ENCODE results near the gene LHX1. TPM values are rescaled to one million over a fixed set of nuclear protein-coding genes. Genes with fewer than 3 reads are reported as not detected.

LHX1 gene
- polyA plus RNA-seq, 1 donor = 88.6 TPM

DNA sequence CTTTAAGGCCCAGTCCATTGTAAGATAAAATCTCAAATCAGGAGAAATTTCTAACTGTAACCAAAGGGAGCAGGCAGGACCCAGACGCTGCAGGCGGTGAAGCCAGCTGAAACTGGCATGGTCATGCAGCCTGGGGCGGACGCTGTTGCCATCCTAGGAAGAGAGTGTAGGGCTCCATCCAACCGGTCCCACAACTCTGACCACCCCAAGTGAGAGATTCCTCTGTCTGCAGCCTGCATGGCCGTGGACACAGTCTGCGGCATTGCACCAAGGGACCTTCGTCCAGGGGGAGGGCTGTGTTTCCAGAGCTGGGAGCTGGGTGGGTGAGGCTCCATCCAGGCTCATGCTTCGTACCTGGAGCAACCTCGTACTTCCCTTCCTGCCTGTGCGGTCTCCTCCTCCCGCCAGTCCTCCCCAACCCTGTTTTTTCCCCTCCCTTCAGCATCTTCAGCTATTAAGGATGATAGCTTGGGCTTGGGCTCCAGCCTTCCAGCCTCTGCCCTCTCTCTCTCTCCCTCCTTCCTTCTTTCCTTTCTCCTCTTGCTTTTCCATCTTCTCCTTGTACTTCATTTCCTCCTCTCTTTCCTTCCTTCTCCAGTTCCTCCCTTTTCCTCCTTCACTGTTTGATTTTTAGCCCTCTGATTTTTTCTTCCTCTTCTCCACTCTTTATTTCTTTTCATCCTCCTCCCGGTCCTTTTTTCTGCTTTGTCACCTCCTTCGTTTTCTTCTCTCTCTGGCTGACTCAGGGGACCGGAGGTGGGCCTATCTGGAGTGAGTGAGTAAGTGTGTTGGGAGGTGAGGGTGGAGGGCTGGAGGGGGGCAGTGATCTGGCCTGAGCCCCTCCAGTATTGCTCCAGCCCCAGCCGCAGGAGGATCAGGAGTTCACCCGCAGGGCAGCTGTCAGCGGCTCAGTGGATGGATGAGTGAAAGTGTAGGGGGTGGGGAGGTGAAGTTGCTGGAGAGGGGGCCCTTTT, 17.0 kb upstream of the LHX1 start:
- DNase-seq = no peak

DNA sequence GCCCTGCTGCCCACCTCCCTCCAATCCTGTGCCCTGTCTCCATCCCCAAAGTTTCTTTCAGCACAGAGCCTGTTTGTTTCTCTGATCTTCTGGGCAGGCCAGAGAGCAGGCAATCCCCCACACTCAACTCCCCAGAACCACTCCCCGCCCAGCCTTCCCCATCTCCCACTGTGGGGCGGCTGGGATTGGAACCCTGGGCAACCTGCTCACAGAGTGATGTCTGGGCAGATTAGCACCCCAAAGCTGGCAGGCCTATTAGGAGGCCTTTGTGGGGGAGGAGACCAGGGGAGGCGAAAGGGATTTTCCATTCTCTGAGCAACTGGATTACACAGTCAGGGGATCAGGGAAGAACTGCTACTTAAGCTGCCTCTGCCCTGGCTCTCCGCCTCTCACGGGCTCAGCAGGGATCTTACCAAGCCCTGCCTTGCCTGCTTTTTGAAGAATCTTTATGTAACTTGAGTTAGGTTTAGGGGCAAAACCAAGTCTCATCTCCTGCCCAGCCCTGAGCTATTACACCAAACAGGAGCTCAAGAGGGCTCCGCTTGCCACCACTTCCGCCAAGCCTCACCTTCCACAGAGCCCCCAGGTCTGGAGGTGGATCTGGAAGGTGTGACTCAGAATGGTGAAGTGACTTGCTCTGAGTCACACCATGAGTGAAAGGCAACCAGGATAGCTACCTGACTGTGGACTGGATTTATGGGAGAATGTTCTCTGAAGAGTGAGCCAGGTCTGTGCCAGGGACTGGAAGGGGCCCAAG, 16.0 kb upstream of the LHX1 start:
- DNase-seq = no peak

DNA sequence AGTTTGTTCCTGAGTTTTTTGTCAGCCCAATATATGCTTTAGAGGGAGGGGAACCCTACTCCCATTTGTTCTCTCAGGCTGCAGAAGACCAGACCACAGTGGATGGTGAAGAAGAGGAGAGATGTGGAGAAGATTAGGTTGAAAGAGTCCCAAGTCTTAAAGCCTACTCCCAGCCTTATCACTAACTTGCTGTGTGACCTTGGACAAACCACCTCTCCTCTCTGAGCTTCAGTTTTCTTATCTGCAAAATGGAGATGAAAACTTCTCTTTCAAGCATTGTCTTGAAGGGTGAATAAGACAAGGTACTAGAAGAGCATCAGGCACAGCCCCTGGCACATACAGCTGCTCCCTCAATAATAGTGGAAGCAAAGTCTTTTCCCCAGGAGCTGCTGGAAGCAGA, 15.1 kb upstream of the LHX1 start:
- no peak for DNase-seq

DNA sequence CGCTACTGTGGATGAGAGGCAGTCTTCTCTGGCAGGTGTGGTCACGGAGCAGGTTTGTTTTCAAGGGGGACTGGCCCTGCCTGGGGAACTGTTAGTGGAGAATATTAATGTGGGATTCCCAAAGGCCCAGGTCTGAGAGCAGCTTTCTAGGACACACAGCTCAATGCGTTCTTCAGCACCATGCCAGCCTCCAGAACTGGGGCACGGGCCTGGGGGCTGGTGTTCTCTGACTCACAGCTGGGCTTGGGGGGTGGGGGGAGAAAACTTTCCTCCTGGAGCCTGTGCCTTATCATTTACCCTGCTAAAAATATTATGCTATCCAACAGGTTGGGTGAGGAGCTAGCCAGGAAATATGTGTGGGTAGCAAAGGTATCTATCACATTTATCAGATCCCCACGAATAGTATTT, 13.5 kb upstream of the LHX1 start:
- DNase-seq = no peak

DNA sequence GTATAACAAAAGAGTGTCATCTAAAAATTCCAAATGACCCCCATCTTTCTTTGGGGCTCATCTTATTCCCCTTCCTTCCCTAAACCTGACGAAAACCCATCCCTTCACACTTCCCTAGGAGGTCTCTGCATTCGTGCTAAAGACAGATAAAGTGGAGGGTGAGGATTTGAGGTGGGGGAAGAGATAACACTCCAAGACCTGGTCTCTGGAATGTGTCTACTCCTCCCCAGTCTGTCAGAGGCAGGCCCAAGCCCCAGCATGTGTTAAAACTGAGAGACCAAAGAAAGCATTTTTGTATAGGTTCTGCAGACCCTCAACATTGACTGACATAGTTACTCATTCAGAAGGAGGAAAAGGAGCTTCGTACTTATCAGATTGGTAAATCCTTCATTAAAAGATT, 11.0 kb upstream of the LHX1 start:
- DNase-seq = no peak

DNA sequence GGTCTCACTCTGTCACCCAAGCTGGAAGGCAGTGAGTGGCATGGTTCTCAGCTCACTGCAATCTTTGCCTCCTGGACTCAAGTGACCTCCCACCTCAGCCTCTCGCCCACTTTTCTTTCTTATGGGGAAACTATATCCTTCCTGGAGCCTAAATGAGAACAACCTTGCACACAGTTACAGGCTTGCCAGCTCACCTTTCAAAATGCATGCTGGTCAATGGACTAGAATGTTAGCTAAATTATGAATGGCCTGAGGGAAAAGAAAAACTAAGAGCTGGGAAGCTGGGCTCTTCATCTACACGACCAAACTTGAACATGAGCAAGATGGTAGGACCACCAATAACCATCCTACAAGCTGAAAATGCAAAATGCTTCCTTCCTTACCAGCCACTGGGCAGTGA, 10.6 kb upstream of the LHX1 start:
- no peak for DNase-seq

DNA sequence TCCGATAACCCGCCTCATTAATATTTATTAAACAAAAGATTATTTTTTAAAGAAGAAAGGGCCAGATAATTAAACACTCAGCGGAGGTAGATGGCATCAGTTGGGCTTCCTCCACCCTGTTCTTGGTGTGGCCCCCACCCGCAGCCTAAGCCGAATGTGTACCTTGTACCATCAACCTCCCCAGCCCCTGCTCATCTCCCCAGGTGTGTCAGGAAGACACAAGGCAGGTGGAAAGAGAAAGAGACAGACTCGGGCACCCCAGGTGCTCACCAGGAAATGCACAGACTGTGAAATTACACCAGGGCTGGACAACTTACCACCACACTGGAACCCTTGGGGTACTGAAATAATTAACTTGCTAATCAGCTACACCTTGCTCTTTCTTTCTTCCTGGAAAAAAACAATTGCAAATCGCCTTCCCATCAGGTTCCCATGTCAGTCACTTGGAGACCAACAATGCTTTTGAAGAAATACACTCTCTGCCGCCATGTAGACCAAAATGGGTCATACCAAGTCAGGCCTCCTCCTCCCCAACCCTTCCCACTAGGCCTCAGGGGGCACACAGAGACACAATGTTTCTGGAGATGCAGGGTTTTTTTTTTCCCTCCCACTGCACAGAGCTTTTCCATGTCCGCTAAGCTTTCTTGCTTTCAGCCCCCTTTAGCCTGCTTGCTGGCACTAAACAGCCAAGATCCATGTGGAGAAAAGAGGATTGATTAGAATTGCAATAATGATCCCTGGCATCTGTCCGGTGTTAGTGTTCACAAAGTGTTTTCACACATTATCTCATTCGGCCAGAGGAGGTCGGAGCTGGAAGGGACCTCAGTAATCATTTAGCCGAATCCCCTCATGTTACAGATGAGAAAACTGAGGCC, 8.6 kb upstream of the LHX1 start:
- DNase-seq = no peak

DNA sequence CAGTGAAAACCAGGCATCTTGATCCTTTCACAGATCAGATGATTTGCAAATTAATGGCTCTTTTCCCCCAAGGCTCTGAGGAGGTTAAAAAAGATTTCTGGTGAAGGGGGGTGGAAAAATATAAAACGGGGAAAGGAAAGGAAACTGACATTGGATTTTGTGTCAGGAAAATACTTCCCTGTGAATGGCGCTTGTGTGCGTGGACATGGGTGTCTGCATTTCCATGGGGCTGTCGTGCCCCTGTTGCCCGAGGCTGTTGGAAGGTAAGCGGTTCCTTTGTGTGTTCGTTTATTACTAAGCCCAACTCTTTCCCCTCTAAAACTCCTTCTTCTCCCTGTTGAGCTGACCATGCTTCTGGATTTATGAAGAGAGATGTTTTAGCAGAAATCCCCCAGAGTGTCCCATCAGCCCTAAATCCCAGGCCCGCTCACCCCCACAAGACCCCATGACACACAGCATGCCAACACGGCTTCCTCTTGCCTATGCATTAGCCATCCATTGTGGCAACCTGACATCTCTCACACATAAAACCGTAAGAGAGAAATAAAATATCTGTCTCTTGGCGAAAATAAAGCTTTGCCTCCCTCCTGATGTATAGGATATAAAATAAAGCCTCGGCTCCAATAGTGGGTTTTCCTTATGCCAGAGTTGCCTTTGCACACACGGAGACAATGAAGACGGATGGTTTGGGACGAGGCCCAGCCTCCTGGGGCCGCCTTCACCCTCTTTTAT, 7.3 kb upstream of the LHX1 start:
- DNase-seq = no peak

DNA sequence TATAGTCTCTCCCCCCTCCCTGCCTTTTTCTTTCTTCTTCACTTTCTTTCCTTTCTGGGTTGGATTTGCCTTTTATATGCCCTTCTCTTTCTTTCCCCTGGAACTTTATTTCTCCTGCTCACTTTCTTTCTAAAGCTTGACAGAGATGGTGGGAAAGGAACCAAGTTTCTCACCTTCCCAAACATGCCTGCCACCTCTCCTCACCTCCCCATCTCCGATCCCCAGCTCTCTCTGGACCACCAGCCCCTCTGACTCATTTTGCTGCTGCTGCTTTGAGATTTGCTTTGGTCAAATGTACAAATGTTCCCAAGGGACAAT, 6.7 kb upstream of the LHX1 start:
- DNase-seq = no peak

DNA sequence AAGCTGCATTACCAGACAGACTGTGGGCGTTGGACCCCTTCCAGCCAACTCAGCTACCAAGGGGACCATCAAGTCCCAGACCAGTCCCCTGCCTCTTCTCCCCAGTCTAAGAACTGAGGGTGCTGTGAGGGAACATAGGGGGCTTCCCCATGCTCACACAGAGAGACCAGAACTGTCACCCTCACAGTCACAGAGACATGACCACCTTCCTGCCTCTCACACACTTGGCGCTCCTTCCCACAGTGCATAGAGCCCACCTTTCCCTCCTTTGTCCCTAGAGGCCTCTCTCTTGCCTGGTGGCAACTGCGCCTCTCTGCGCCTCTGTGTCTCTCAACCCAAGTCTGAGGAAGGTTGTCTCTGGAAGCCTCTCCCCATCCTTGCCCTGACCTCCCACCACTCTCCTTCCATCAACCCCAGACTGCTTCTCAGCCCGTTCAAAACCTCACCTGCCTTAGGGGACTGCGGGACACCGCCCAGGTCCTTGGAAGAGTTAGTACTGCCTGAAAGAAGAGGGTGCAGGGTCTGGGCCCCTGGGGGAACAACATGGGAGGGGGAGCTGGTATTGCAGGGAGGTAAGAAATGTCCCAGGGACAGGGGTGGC, 6.1 kb upstream of the LHX1 start:
- DNase-seq = no peak

DNA sequence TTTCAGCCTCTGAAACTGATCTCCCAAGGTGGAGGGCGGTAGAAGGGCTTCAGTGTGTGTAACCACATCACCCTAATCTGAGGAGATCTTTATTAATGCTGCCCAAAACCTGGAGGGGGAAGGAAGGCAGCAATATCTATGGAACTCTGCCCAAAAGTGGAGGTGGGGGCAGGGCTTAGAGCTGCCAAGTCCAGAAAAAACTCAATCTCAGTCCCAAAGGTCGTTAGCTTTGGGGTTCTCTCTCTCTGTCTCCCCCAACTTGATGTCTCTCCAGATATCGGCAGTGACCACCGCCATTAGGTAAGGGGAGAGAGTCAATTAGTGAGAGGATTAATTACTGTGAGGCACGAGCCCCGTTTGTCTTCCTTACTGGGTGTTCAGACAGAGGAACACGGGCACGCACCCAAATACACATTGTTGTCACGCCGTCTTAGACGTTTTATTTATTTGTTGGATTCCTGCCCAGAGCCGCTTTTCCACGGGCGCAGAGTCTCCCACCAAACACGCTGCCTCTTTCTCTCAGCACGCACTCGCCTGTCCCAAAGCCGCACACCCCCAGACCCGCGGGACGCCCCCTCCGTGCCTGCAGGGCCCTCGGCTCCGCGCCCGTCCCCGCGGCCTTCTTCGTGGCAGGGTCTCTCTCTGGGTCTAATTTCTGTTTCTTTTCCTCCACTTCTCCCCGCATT, 5.4 kb upstream of the LHX1 start:
- no peak for DNase-seq

DNA sequence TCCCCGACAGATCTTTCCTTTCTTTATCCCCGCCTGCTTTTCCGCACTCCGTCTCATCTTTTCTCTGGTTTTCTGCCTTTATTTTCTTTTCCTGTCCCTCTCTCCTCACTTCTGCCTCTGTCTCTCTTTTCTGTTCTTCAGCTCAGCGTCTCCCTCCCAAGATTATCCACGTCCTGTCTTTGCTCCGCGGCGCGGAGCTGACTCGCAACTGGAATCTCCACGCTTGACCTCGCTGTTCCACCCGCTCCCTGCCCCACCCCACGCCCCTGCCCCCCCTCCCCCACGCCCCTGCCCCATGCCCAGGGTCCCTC, 4.9 kb upstream of the LHX1 start:
- no peak for DNase-seq

DNA sequence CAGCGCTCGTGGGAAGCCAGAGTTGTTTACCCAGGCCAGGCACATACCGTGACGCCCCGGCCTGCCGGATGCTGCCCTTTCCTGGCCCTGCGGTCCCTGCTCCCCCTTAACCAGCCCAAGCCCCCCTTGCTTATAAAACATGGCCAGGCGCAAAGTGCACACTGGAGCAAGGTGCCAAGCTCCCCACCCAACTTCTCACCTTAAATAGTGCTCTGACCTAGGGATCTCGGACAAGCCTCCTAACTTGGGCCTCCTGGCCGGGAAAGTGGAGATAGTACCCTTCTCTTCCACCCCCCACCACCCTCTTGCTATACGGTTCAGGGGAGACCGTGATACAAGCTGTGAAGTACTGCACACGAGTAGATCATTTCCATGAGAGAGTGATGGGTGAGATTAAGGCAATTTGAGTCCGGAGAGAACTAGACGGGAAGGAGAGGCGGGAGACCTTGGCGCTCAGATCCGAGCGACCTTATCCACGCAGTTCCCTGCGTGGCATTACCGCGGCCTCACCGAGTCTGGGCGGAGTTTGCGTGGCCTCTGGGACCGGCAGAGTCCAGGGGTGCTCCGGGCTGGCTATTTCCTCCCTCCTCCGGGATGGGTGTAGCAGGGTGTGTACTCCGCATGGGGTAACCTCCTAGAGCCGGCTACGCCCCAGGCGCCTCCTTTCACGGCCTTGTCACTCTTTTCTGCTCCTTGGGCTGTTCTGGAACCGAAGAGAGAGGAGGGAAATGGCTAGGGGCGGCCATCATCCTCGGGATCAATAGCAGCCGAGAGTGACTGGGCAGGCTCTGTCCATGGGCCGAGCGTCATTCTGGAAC, 4.4 kb upstream of the LHX1 start:
- DNase-seq = no peak

DNA sequence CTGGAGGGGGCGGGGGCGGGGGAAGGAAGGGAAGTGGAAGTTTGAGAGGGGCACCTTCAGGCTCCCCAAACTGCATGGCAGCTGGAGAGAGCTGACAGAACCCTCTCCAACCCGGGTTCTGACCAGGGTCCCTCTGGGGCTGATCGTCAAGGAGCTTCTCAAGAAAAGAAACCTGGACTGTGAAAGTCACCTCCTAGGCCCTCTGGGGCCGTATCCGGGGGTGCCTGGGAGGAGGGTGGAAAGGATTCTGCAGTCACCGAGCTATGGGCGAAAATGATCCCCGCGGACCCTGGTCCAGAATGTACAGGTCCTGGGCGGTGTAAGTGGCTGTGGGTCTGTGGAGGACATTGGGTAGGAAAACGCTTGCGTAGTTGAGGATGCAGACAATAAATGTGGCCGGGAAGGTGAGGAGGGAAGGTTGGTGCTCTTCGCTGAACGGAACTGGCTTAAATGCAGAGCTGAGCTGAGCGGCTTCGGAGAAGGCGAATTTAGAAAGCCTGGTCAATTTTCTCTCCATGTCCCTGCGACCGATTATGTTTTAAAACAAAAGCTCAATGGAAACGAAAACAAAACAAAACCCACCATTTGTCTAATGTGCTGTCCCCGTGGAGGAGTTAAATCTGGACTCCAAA, 3.6 kb upstream of the LHX1 start:
- no peak for DNase-seq

DNA sequence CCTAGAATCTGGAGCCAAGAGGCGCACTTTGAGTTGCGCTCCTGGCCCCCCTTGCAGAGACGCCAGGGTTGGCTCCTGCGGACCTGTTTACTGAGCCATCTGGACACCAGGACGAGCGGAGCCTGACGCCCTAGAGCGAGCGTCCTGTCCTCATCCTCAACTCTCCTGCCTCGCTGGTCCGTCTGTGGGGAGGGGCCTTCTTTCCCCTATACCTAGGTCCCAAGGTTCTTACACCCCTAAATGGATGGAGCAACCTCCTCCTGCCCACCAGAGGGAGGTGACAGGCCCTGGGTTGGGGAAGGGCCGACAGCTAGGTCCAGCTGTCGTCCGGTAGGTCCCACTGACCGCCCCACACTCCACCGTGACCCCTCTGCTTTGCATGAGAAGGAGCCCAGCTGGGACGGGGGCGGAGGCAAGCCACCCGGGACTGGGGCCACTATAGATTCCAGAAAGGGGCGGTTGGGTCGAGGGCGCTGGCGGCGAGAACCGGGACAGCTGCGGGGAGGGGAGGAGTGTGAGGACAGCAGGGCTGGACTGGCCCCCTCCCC, 3.1 kb upstream of the LHX1 start:
- no peak for DNase-seq

DNA sequence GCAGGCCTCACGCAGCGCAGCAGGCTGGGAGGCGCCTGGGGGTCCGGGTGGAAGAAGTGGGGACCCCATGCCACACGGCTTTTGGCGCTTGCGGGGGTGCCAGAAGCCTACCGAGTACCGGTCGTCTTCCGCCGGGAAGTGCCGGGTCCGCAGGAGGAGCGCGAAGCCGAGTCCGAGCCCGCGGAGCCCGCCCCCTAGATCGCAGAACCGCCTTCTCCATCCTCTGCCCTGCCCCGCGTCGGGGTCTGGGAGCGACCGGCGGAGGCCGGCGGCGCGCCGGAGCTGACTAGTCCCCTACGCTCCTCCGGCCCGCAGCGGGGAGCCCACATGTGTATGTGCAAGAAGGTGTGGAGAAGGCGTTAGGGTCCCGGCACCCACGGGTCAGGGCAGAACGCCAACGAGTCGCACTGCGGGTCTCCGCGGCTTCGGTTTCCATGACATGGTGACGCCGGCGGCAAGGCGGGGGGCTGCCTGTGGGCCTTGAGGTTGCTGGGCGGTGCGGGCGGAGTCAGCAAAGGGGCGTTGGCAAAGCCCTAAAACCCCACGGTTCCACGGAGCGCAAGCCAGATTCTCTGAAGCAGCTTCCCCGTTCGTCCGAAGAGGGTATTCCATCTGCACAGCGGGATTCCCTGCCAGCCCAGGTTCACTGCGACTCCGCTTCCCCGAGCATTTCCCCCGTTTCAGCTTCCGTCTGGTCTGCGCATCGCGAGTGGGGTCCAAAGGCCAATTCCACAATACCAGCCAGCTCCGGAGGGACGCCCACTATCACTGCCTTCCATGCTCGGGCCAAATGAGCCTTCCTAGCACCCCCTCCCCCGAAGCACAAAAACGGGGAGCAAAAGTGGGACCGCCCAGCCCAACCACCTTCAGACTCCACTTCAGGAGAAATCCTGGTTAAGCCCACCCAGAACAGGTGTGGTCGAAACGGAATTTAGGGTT, 2.3 kb upstream of the LHX1 start:
- DNase-seq = no peak

DNA sequence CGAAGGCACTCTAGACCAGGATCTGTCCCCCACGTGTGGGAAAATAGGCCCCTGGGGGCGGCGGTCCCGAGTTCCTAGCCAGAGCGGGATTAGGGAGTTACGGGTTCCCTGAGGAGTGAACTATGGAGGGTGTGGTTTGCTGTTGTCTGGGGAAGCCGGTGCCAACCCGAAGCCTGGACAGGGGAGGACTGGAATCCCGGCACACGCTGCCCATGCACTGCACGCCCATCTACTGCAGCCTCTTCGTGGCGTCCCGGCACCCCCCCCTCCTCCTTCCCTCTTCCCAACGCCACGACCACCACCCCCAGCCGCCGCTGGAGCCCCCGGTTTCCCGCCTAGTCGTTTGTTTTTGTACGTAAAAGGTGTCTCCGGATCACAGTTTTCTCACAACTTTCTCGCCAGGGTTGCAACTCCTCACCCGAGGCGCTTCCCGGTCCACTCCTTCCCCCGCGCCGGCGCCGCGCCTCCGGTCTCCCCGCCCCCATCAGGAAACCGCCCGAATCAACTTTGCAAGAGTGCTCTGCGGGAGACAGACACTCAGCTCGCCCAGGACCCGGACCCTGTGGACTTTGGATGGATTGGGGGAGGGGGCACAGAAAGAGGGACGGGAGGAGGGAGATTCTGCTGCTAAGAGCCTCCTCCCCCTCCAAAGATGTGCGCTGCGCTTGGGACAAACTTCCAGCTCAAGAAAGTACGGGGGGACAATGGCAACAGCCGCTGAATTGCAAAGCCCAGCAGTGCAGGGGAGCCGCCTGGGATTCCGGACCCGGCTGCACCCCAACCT, 1.4 kb upstream of the LHX1 start:
- no peak for DNase-seq

Data from left kidney (tissue), 2 donors.